ENCODE data around the gene CTCF.

CTCF gene

GRCh38 chr16:67651847-67652246 is 89.5 kb downstream of the CTCF start:
- no peak for DNase-seq (ENCODE audit: low read depth in 3 of 3)

DNA sequence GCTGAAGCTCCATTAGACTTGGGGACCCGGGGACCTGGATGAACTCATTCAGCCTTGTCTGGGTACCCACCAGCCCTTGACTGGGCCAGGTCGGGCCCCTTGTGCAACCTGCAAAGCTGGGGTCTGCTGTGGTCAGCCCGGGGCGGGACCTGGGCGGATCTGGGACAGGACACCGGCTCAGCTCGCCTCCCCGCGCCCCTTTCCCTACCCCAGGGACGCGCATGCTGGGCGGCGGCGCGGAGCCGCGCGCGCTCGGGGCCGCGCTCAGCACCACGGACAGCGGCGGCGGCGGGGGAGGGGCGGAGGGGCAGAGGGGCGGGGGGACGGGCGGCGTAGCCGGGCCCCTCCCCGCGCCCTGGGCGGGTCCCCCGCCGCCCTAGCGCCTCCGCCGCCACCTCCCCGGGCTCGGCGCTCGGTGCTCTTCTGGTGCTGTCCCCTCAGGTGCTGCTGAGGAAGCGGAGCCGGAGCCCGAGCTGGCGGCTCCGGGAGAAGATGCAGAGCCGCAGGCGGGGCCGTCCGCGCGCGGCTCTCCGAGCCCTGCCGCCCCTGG is 90.3 kb downstream of the CTCF start:
- no peak for DNase-seq (ENCODE audit: low read depth in 3 of 3)

- no peak for DNase-seq (ENCODE audit: low read depth in 3 of 3)
These were observed 90.9 kb downstream of the CTCF start for GRCh38 chr16:67653128-67653788.

DNA sequence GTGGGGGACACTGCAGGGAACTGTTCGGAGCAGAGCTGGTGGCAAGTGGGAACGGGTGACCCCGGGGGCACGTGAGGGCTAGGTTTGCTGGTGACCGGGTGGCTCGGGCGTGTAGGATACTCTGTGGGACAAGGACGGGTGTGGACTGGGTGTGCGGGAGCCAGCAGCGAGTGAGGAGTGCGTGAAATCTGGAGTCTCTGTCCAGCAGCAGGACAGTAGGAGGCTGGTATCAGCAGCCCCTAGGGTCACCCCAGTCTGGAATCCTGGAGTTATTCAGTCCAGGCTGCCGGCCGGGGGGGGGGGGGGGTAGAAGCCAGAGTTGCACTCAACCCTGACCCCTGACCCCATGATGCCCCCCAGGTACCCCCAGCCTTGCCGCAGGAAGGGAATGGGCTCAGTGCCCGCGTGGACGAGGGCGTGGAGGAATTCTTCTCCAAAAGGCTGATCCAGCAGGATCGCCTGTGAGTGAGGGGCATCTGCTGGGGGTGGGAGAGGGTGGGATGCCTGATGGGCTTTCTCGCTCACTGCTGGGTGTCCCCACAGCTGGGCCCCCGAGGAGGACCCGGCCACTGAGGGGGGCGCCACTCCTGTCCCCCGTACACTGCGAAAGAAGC is 91.6 kb downstream of the CTCF start:
- DNase-seq (ENCODE audit: low read depth in 3 of 3): no peak

- DNase-seq (ENCODE audit: low read depth in 3 of 3): no peak
These were observed 92.1 kb downstream of the CTCF start for GRCh38 chr16:67654403-67654911.

DNA sequence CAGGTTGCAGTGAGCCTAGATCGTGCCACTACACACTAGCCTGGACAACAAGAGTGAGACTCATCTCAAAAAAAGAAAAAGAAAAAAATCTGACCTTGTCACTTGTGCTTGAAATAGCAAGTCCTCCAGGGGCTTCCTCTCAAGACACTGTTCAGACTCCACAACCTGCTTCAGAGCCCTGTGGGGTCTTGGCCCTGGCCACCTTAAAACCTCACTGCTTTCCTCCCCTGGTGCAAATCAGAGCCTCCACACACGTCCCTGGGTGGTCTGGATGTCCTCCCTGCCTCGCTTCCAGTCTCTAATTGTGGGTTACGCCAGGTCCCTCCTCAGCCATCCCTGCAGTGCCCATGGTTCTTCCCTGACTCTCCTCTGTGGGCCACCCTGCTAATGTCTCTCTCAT is 93.0 kb downstream of the CTCF start:
- DNase-seq (ENCODE audit: low read depth in 3 of 3): no peak

GRCh38 chr16:67656344-67657016 is 94.2 kb downstream of the CTCF start:
- DNase-seq (ENCODE audit: low read depth in 3 of 3): no peak

DNA sequence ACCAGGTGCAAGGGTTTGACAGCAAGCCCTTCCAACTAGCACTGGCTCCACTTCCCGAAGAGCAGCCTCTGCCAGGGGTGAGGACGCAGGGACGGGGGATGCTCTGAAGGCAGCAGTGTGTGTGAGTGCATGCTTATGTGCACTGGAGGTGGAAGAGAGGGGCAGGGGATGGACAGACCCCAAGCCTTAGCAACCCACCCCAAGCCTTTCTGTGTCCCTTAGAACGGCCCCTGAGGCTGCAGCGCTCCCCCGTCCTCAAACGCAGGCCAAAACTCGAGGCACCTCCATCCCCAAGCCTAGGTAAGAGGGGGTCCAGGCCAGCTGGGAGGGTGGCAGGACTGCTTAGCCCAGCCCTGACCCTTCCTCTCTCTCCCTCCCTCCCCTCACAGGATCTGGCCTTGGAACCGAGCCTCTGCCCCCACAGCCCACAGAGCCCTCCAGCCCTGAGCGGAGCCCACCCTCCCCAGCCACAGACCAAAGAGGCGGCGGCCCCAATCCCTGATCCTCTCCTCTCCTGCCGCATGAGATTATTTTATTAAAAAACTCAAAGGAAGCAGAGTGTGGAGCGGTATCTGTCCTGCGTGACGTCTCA is 94.8 kb downstream of the CTCF start:
- no peak for DNase-seq (ENCODE audit: low read depth in 3 of 3)

GRCh38 chr16:67657751-67658518 is 95.6 kb downstream of the CTCF start:
- no peak for DNase-seq (ENCODE audit: low read depth in 3 of 3)

DNA sequence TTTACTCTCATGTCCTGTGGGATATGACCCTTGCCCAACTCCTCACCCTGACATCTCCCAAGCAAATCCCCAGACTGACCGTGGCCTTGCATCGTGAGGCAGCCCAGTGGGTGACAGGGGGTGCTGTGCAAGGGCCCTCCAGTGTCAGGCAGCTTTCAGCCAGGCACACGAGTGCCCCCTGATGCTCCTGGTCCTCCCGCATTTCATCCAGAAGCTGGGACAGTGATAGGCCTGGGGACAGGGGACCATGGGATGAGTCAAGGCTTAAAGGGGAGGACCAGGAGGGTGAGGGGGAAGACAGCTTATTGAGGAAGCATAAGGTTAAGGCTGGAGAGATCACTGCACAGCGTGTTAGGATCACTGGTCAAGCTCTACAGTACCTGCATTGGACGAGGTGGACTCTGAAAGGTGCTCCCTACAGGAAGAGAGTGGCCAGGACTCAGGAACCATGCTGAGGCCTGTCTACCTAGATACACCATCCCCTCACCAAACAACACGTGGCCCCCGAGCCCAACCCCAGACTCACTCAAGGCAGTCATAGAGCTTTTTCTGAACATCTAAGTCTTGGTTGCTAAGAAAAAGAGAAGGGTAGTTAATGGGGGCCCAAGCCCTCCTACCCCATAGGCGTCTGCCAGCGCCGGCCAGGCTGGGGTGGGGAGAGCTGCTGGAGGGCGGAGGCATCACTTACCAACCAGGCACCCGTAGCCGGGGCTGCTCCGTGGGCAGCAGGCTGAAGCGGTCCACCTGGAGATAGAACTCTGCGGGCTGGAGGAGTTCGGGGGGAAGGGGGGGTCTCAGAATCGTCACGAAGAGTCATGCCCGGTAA is 96.7 kb downstream of the CTCF start:
- DNase-seq (ENCODE audit: low read depth in 3 of 3): no peak

DNA sequence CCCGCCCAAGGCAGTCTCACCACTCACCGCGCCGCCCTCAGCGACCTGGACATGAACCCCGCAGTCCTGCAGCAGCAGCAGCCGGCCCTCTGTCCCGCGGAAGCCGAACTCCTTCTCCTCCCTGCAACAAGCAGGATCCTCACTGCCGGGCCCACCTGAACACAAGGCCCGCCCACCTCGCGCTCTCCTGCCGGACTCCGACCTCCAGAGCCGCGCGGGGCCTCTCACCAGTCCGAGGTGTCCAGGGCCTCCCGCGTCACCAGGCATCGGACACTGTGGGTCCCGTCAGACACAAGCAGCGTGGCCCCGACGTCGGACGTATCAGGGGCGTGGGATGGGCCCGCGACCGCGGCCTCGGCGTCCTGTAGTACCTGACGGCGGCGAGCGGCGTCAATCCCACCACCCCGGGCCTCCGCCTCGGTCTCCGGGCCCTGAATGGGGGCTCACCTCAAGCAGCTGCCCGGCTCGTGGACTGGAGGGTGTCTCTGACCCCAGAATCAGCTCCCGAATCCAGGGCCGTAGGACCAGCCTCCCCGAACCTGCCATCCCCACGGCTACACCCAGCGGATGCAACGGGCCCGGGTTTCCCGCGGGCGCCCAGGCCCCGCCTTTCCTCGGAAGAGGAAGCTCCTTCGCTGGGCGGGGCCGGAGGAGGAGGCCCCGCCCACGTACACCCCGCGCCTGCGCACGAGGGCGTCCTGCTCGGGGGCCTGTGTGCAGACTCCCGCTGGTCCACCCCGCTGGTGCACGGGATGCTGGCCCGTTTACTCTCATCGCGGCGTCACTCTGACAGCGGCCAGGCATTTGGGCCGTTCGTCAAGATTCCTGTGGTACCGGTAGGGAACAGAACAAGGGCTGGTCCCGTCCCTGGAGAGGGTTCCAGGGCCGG is 97.6 kb downstream of the CTCF start, which contains the start of gene ACD:
ACD (minus strand) TSS at position 586 of the 889 bp plus-strand sequence; CDS start at position 546, 40 bp downstream.
- peak; percentile 86 to 94 (median 88) for DNase-seq (ENCODE audit: low read depth in 3 of 3)

- DNase-seq (ENCODE audit: low read depth in 3 of 3): peak; percentile 94 to 96 (median 95)
These were observed 98.3 kb downstream of the CTCF start, which contains the start of gene PARD6A for GRCh38 chr16:67660564-67661028. TSS of gene PARD6A (plus strand) at chr16:67660960. CDS start at chr16:67661039, 79 bp downstream.

- DNase-seq (ENCODE audit: low read depth in 3 of 3): no peak
These were observed 98.9 kb downstream of the CTCF start for GRCh38 chr16:67661101-67661761.

- DNase-seq (ENCODE audit: low read depth in 3 of 3): no peak
These were observed 99.7 kb downstream of the CTCF start for GRCh38 chr16:67661886-67662652.

GRCh38 chr16:67662653-67663010 is 100.3 kb downstream of the CTCF start:
- no peak for DNase-seq (ENCODE audit: low read depth in 3 of 3)

DNA sequence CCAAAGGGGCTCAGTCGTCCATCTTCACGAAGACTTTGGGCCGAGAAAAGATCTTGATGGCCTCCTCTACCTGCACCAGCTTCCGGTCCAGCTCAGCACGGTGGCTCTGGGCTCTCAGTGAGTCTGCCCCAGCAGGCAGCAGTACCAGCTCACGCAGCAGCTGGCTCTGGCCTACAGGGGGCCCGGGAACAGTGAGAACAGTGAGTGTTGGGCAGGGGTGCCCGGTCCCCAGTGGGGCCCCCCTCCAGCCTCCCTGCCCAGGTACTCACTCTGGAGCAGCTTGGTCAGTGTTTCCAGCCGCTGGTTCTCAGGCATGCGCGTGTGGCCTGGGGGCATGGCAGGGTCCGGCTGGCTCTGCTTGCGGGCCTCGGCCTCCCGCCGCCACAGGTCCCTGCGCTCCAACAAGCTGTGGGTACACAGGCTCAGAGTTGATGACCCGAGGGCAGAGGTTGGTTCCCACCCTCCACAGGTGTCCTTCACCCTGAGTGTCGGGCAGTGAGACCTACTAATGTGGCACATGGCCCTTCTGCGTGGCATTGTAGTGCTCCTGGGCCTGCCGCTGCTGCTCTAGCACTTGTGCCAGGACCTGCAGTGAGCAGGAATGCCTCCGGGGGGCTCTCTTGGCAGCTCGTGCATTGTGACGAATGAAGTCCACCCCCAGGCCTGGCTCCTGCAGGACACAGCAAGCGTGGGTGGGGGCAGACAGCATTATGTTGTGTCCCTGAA is 101.0 kb downstream of the CTCF start:
- DNase-seq (ENCODE audit: low read depth in 3 of 3): no peak

- no peak for DNase-seq (ENCODE audit: low read depth in 3 of 3)
These were observed 101.5 kb downstream of the CTCF start for GRCh38 chr16:67663877-67664222.

Measured in stimulated activated CD4-positive, alpha-beta T cell treated with anti-CD3 and anti-CD28 coated beads, TNF-alpha, amount 100 ng/mL, for 48 hours (primary cell).